Hepatocyte (in vitro differentiated cells): ENCODE results near the gene ZFP92. TPM values are rescaled to one million over a fixed set of nuclear protein-coding genes. Genes with fewer than 3 reads are reported as not detected.

ENCODE experiments used
- DNase-seq: peaks from one replicate; pipeline ENCODE4 v3.0.0-alpha.2; 2016; ENCODE audit warnings: low spot score
- H2AFZ ChIP-seq: fragments of 200-600 bp; sonication (generic); 2 replicates; pipeline ENCODE4 v1.6.0; 2016; ENCODE audit warnings: antibody characterized with exemption, mild to moderate bottlenecking
- H3K27ac ChIP-seq: fragments of 200-600 bp; sonication (generic); 2 replicates; pipeline ENCODE4 v1.5.1; 2016; ENCODE audit warnings: mild to moderate bottlenecking
- H3K27me3 ChIP-seq: fragments of 200-600 bp; sonication (generic); 2 replicates; pipeline ENCODE4 v1.6.1; 2016
- H3K36me3 ChIP-seq: fragments of 200-600 bp; sonication (generic); replicated peaks from 2 replicates; pipeline ENCODE4 v1.5.1; 2016; ENCODE audit warnings: low read depth; ENCODE audit not compliant: insufficient read depth
- H3K4me1 ChIP-seq: fragments of 200-600 bp; sonication (generic); 2 replicates; pipeline ENCODE4 v1.5.1; 2016; ENCODE audit warnings: mild to moderate bottlenecking, moderate library complexity; ENCODE audit not compliant: insufficient read depth
- H3K4me2 ChIP-seq: fragments of 200-600 bp; sonication (generic); 2 replicates; pipeline ENCODE4 v1.6.0; 2016
- H3K4me3 ChIP-seq: fragments of 200-600 bp; sonication (generic); 2 replicates; pipeline ENCODE4 v1.5.1; 2016; ENCODE audit warnings: mild to moderate bottlenecking
- H3K79me2 ChIP-seq: fragments of 200-600 bp; sonication (generic); 2 replicates; pipeline ENCODE4 v1.6.0; 2017; ENCODE audit warnings: mild to moderate bottlenecking
- H3K9me2 ChIP-seq: fragments of 200-600 bp; sonication (generic); replicated peaks from 2 replicates; pipeline ENCODE4 v1.6.0; 2017; ENCODE audit warnings: mild to moderate bottlenecking; ENCODE audit not compliant: insufficient read depth
- H3K9me3 ChIP-seq: fragments of 200-600 bp; sonication (generic); 2 replicates; pipeline ENCODE4 v1.5.1; 2016; ENCODE audit warnings: low read depth, mild to moderate bottlenecking
- H4K20me1 ChIP-seq: fragments of 200-600 bp; sonication (generic); 2 replicates; pipeline ENCODE4 v1.6.0; 2016; ENCODE audit warnings: mild to moderate bottlenecking; ENCODE audit not compliant: insufficient read depth, poor library complexity, severe bottlenecking
- EZH2 ChIP-seq: fragments of 200-600 bp; sonication (generic); IDR thresholded peaks from 2 replicates; pipeline ENCODE4 v1.6.1; 2016; ENCODE audit warnings: antibody characterized with exemption, mild to moderate bottlenecking, borderline replicate concordance
- EZH2phosphoT487 ChIP-seq: fragments of 200-600 bp; sonication (generic); IDR thresholded peaks from one replicate; pipeline ENCODE4 v1.6.1; 2018; ENCODE audit warnings: antibody characterized with exemption, mild to moderate bottlenecking, low read depth, moderate library complexity; ENCODE audit not compliant: unreplicated experiment, severe bottlenecking
- WGBS: methylation state at CpG from one replicate; pipeline ENCODE4 v1.1.6; 2016; ENCODE audit warnings: low lambda C conversion rate; ENCODE audit errors: missing lambda C conversion rate; 5-methylcytosine and 5-hydroxymethylcytosine counted together
- polyA plus RNA-seq: library from polyadenylated mRNA; unstranded; fragments of >200 nt; fragmentation: Nextera tagmentation; extraction: Ambion mirVana; gene quantifications from 2 replicates; pipeline ENCODE4 v1.2.1, GENCODE V29; 2016
- total RNA-seq: library from RNA; depleted of rRNA; stranded (reverse); fragments of >200 nt; gene quantifications from 2 replicates; pipeline ENCODE4 v1.2.3, GENCODE V29; 2014
- TF ChIP-seq, protein P1 (sequence below): fragments of 200-600 bp; sonication (generic); IDR thresholded peaks from 2 replicates; pipeline ENCODE4 v1.5.1; 2016; ENCODE audit warnings: antibody characterized with exemption, mild to moderate bottlenecking; ENCODE audit not compliant: poor library complexity

Gene ZFP92
- total and polyA plus RNA-seq, 2 experiments from 2014 or later, result 0.33 to 0.90 TPM

DNA sequence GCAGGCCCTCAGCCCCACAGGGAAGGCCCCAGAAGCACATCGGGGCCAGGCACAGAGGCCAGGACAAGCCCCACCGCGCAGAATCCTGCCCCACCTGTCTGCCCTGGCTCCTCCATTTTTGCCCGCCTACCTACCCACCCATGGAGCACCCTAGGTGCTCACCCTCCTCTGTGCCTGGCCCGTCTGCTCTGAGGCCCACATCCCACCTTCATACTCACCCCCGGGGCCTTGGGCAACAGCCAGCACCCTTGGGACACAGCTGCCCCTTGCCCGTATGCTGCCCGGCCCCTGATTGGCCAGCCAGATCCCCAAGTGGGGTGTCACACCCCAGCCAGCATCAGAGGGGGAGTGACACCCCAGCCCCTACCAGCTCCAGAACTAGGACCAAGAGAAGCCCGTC is 45.4 kb downstream of the ZFP92 start:
- Histone ChIP-seq H3K4me3 (no peak overlapping the region), H4K20me1 (no peaks in the 10 kb centered on the region), H3K27me3 (no peaks in the 10 kb centered on the region), H3K79me2 (no peaks in the 10 kb centered on the region), H3K9me2 (no peaks in the 10 kb centered on the region), H3K4me1 (no peaks in the 10 kb centered on the region), H2AFZ (no peak overlapping the region), H3K9me3 (no peaks in the 10 kb centered on the region), H3K36me3 (no peaks in the 10 kb centered on the region), H3K27ac (no peak overlapping the region), H3K4me2 (no peak overlapping the region)
- 95% methylated on average over 9 of the region's 9 CpGs for WGBS
- TF ChIP-seq EZH2phosphoT487 (no peak), EZH2 (no peak)
- TF ChIP-seq, protein P1, sequence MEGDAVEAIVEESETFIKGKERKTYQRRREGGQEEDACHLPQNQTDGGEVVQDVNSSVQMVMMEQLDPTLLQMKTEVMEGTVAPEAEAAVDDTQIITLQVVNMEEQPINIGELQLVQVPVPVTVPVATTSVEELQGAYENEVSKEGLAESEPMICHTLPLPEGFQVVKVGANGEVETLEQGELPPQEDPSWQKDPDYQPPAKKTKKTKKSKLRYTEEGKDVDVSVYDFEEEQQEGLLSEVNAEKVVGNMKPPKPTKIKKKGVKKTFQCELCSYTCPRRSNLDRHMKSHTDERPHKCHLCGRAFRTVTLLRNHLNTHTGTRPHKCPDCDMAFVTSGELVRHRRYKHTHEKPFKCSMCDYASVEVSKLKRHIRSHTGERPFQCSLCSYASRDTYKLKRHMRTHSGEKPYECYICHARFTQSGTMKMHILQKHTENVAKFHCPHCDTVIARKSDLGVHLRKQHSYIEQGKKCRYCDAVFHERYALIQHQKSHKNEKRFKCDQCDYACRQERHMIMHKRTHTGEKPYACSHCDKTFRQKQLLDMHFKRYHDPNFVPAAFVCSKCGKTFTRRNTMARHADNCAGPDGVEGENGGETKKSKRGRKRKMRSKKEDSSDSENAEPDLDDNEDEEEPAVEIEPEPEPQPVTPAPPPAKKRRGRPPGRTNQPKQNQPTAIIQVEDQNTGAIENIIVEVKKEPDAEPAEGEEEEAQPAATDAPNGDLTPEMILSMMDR, result no peak
- no peak for DNase-seq

DNA sequence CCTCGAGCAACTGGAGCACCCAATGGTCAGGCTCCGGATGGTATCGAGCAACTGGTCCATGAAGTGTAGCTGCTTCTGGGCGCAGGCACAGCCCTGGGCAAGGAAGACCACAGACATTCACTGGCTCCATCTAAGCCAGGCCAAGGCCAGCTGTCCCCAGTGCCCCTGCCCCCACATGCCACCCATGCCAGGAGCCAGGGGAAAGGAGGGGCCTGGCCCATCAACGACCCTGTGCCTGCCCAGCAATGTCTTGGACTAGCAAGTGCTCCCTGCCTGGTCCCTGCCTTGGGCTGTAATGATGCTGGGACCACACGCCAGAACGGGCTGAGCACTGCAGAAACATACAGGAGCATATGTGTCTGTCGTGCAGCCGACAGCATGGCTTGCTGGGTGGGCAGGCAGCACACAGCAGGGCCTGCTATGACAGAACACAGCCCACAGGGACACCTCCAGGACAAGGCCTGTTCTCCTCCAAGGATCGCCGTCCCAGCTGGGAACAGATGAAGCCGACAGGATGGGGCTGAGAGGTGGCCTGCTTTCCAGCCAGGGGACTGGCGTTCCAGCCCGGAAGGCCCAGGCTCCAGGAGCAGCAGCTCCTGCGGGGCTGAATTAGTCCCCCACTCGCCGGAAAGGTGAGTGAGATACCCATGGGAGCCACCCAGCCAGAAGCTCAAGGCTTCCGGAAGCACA is 46.0 kb downstream of the ZFP92 start:
- DNase-seq, result no peak
- H3K4me3 ChIP-seq, result no peak overlapping the region

DNA sequence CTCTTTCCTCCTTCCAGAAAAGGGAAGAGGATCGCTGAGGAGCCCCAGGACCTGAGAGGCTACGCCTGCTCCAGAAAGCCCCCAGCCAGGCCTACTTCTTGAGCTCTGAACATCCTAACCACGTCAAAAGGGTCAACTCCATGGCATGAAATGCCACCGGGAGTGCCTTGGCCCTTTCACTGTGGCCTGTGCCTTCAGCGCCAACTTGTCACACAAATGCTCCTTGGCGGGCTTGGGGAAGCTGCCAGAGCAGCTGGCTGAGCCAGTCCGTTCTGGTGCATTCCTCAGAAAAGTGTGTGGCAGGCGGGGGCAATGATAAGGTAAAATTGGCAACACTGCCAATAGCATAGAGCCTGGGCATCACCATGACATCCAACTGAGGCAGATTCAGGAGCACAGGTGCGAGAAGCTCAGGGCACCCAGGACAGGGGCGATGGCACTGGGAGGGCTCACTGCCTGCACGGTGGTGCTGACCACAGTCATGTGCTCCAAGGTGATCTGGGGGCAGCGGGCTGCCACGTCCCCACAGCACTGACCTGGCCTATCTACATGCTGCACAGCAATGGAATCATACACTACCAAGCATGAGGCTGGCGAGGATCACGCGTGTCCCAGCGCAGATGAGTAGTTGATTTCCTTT is 46.7 kb downstream of the ZFP92 start:
- H3K4me3 ChIP-seq, result no peak overlapping the region
- H3K4me1 ChIP-seq, result no peaks in the 10 kb centered on the region
- no peaks in the 10 kb centered on the region for H4K20me1 ChIP-seq
- no peak for DNase-seq
- H3K79me2 ChIP-seq, result no peaks in the 10 kb centered on the region
- H3K9me3 ChIP-seq, result no peaks in the 10 kb centered on the region
- H3K27ac ChIP-seq, result no peak overlapping the region
- H3K9me2 ChIP-seq, result no peaks in the 10 kb centered on the region
- H3K36me3 ChIP-seq, result no peaks in the 10 kb centered on the region
- H3K4me2 ChIP-seq, result no peak overlapping the region
- 89% methylated on average over 17 of the region's 17 CpGs for WGBS
- TF ChIP-seq EZH2phosphoT487 (no peak), EZH2 (no peak)
- TF ChIP-seq, protein P1, result no peak
- H2AFZ ChIP-seq, result no peak overlapping the region
- no peaks in the 10 kb centered on the region for H3K27me3 ChIP-seq

More for the DNA sequence above, 46.0 kb downstream of the ZFP92 start:
- 88% methylated on average over 18 of the region's 18 CpGs for WGBS
- H3K79me2 ChIP-seq, result no peaks in the 10 kb centered on the region
- H3K27me3 ChIP-seq, result no peaks in the 10 kb centered on the region
- H3K4me1 ChIP-seq, result no peaks in the 10 kb centered on the region
- no peaks in the 10 kb centered on the region for H4K20me1 ChIP-seq
- TF ChIP-seq EZH2phosphoT487 (no peak), EZH2 (no peak)
- TF ChIP-seq, protein P1, result no peak
- H3K9me3 ChIP-seq, result no peaks in the 10 kb centered on the region
- no peak overlapping the region for H3K27ac ChIP-seq
- no peak overlapping the region for H3K4me2 ChIP-seq
- H3K9me2 ChIP-seq, result no peaks in the 10 kb centered on the region
- H3K36me3 ChIP-seq, result no peaks in the 10 kb centered on the region
- no peak overlapping the region for H2AFZ ChIP-seq
